Tibial artery (tissue), 4 donors: ENCODE data around the gene C21orf91.

Experiments used
- DNase-seq, 2 donors: peaks; one replicate each; pipeline ENCODE4 v3.0.0-alpha.2; 2019
- H3K27ac ChIP-seq, 2 donors: fragments of 200-600 bp; sonication (generic) in 1 of 2; 1 replicate in 1 of 2; 2 replicates in 1 of 2; pipeline ENCODE4 v1.5.1; 2018 to 2019; ENCODE audit warnings: mild to moderate bottlenecking in 1 of 2
- H3K27me3 ChIP-seq, 2 donors: fragments of 200-600 bp; sonication (generic) in 1 of 2; one replicate each; pipeline versions ENCODE4 v1.5.1 to v1.6.0; 2016 to 2019
- H3K36me3 ChIP-seq, 3 donors: fragments of 200-600 bp; sonication (generic) in 2 of 3; one replicate each; pipeline ENCODE4 v1.5.1; 2016 to 2019; ENCODE audit warnings: mild to moderate bottlenecking in 2 of 3
- H3K4me1 ChIP-seq, 4 donors: fragments of 200-600 bp; sonication (generic) in 2 of 4; 1 replicate in 3 of 4; 2 replicates in 1 of 4; pipeline ENCODE4 v1.5.1; 2016 to 2019
- H3K4me3 ChIP-seq, 2 donors: fragments of 200-600 bp; sonication (generic) in 1 of 2; 1 replicate in 1 of 2; 2 replicates in 1 of 2; pipeline ENCODE4 v1.5.1; 2018 to 2019; ENCODE audit warnings: mild to moderate bottlenecking in 2 of 2
- H3K9me3 ChIP-seq, 3 donors: fragments of 200-600 bp; sonication (generic) in 1 of 3; one replicate each; pipeline ENCODE4 v1.5.1; 2016 to 2019
- intact Hi-C: fragments of 100-400 bp; cut with DNase I; formaldehyde crosslinking; loops from one replicate; pipeline ENCODE4 v1.15.0; 2023; ENCODE audit warnings: low total_unique reads
- TF ChIP-seq, protein P1 (sequence below), 2 experiments: fragments of 200-600 bp in 1 of 2; fragments of 450-650 bp in 1 of 2; IDR thresholded peaks; one replicate each; pipeline ENCODE4 v1.5.1; 2017 to 2019; ENCODE audit warnings: antibody characterized with exemption in 2 of 2, mild to moderate bottlenecking in 1 of 2, moderate library complexity in 1 of 2

Gene C21orf91

DNA sequence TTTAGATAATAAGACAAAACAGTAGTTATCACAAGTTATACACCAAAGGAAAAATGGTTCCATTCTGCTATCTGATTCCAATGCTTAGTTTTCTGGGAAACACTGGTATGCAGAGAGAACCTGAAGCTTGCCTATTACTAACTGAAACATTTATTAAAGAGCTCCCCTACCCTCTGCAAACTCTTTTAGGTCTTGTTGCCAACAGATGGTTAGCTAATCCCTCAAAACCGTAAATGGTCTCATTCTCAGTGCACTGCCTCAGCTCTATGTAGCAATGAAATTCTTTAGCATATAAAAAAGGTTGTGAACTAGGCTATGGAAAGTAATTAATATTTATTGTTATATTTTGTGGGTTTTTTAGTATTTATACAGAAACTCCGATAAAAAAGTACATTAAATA is 20.4 kb downstream of the C21orf91 start:
- TF ChIP-seq, protein P1, sequence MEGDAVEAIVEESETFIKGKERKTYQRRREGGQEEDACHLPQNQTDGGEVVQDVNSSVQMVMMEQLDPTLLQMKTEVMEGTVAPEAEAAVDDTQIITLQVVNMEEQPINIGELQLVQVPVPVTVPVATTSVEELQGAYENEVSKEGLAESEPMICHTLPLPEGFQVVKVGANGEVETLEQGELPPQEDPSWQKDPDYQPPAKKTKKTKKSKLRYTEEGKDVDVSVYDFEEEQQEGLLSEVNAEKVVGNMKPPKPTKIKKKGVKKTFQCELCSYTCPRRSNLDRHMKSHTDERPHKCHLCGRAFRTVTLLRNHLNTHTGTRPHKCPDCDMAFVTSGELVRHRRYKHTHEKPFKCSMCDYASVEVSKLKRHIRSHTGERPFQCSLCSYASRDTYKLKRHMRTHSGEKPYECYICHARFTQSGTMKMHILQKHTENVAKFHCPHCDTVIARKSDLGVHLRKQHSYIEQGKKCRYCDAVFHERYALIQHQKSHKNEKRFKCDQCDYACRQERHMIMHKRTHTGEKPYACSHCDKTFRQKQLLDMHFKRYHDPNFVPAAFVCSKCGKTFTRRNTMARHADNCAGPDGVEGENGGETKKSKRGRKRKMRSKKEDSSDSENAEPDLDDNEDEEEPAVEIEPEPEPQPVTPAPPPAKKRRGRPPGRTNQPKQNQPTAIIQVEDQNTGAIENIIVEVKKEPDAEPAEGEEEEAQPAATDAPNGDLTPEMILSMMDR (IDR thresholded peaks at IDR 0.05): no peak
- no peaks in the 10 kb centered on the region for H3K4me1 ChIP-seq
- no peak overlapping the region for H3K4me3 ChIP-seq
- H3K9me3 ChIP-seq: no peaks in the 10 kb centered on the region
- no peak overlapping the region for H3K27ac ChIP-seq
- intact Hi-C loops: no loop called here
- H3K27me3 ChIP-seq: no peaks in the 10 kb centered on the region
- DNase-seq: no peak
- H3K36me3 ChIP-seq: no peaks in the 10 kb centered on the region

DNA sequence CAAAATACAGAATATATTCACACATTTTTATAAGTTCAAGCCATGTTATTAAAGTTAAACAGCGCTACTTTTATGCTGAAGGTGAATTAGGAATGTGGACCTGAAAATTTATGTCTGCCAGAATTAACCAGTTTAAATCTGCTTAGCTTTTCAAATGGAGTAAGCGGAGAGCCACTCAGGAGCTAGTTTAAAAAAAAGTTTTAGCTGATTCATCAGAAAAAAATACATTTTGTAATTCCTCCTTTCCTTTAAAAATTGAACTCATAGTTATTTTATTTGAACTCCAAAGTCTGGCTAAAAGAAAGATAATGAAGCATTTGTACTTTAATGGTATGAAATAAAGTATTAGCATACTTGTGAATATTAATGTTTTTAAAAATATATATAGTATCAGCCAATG is 21.2 kb downstream of the C21orf91 start:
- no peak overlapping the region for H3K4me3 ChIP-seq
- peaks cover 0 to 5% (median 3%) of the 10 kb centered on the region in 3 donors for H3K36me3 ChIP-seq
- no peak overlapping the region for H3K27ac ChIP-seq
- intact Hi-C loops: no loop called here
- H3K9me3 ChIP-seq: no peaks in the 10 kb centered on the region
- DNase-seq: no peak
- TF ChIP-seq, protein P1 (IDR thresholded peaks at IDR 0.05): no peak
- H3K4me1 ChIP-seq: no peaks in the 10 kb centered on the region
- no peaks in the 10 kb centered on the region for H3K27me3 ChIP-seq

DNA sequence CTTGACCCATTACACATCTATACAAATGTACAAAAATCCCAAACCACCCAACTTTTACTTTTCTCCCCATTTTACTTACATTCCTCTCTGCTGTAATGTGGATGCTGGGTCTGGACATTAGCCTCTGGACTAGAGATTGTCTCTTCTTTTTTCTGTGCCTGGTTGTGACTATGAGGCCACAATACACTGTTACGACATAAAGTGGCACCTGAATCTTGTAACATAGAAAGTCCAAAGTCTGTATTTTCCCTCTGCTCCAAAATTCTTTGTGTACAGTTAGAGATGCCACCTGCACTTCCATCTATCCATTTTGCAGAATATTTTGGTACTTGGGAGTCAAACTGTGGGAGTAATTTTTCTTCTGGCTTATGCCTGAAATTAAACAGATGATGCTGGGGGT is 22.7 kb downstream of the C21orf91 start:
- Histone ChIP-seq H3K4me1 (no peaks in the 10 kb centered on the region), H3K27ac (no peak overlapping the region), H3K4me3 (no peak overlapping the region), H3K9me3 (no peaks in the 10 kb centered on the region), H3K36me3 (peaks cover 0 to 18% (median 3%) of the 10 kb centered on the region in 3 donors), H3K27me3 (no peaks in the 10 kb centered on the region)
- TF ChIP-seq, protein P1 (IDR thresholded peaks at IDR 0.05): no peak
- intact Hi-C loops: no loop called here
- DNase-seq: no peak

DNA sequence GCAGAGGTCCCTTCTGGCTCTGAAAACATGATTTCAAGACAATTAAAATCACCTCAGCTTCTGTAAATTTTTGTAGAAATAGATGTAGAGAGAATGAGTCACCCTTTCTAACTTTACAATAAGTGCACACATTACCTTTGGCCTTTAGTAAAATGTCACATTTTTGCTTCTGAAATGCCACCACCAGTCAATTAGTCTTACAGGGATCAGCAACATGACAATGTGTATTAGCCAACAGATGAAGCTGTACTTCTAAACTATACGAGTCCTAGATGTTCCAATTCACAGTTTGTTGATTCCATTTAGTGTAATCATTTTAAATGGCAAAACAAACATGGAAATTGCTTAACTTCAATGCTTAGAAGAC is 23.1 kb downstream of the C21orf91 start:
- Histone ChIP-seq H3K27ac (no peak overlapping the region), H3K4me1 (no peaks in the 10 kb centered on the region), H3K4me3 (no peak overlapping the region), H3K36me3 (peaks cover 0 to 18% (median 3%) of the 10 kb centered on the region in 3 donors), H3K9me3 (no peaks in the 10 kb centered on the region), H3K27me3 (no peaks in the 10 kb centered on the region)
- TF ChIP-seq, protein P1 (IDR thresholded peaks at IDR 0.05): no peak
- DNase-seq: no peak
- intact Hi-C loops: no loop called here

DNA sequence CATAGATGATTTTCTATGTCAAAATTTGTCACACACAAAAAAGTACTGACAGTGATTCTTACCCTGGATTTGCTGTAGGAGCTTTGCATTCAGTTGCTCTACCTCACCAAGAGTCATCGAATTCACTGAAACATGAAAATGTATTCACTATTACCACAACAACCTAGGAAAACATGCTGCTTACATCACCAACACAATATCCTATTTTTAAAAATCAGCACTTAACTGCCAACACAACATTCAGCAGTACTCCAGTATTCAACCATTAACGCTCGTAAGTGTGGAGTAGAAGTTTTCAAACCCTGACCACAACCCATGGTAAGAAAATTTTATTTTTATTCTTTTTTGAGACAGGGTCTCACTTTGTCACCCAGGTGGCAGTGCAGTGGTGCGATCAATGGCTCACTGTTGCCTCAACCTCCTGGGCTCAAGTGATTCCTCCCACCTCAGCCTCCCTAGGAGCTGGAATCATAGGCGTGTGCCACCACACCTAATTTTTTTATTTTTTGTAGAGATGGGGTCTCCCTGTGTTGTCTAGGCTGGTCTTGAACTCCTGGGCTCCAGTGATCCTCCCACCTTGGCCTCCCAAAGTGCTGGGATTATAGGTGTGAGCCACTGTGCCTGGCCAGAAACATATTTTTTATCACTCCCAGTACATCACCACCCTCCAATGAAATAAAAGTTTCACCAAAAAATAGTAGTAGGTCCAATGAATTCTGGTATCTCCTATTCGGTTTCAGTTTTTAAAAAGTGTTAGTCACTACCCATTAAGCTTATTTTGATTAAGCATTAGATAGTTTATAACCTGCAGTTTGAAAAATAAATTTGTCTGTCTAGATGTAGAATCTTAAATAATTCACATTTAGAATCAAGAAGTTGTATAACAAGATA is 23.8 kb downstream of the C21orf91 start:
- H3K27ac ChIP-seq: no peak overlapping the region
- H3K36me3 ChIP-seq: peaks cover 0 to 18% (median 3%) of the 10 kb centered on the region in 3 donors
- no peaks in the 10 kb centered on the region for H3K27me3 ChIP-seq
- TF ChIP-seq, protein P1 (IDR thresholded peaks at IDR 0.05): no peak
- intact Hi-C loops: no loop called here
- H3K9me3 ChIP-seq: no peaks in the 10 kb centered on the region
- H3K4me3 ChIP-seq: no peak overlapping the region
- no peak for DNase-seq
- H3K4me1 ChIP-seq: no peaks in the 10 kb centered on the region
